GM12891 (cell line): ENCODE data around the gene TMEM205.

Experiments
- POLR2A ChIP-seq: IDR thresholded peaks from 2 replicates; pipeline ENCODE4 v1.6.1; 2011; ENCODE audit warnings: low read depth, low read length, control low read depth
- POLR2AphosphoS5 ChIP-seq: IDR thresholded peaks from 2 replicates; pipeline ENCODE4 v1.6.1; 2011; ENCODE audit warnings: low read depth, low read length, control low read depth
- SPI1 ChIP-seq: IDR thresholded peaks from 2 replicates; pipeline ENCODE4 v1.6.1; 2011; ENCODE audit warnings: low read depth, low read length, control low read depth
- TAF1 ChIP-seq: IDR thresholded peaks from 2 replicates; pipeline ENCODE4 v1.6.1; 2011; ENCODE audit warnings: low read depth, low read length, control low read depth

GRCh38 chr19:11296264-11296663, 49.8 kb downstream of the TMEM205 start:
- TF ChIP-seq POLR2AphosphoS5 (no peak), SPI1 (no peak), POLR2A (no peak), TAF1 (no peak)
